Thymus (tissue), 11 donors: Measurements from ENCODE around the gene SLX9. TPM values are rescaled to one million over a fixed set of nuclear protein-coding genes. Genes with fewer than 3 reads are reported as not detected.

ENCODE experiments used
- DNase-seq, 9 donors: peaks; one replicate each; pipeline ENCODE4 v3.0.0-alpha.2; 2013; ENCODE audit warnings: low spot score in 9 of 9, low read depth in 6 of 9, missing footprints in 1 of 9
- H3K27ac ChIP-seq, 2 donors: one replicate each; pipeline ENCODE4 v1.5.1; 2013; ENCODE audit warnings: control low read depth in 1 of 2, low read depth in 1 of 2, low read length in 1 of 2, mild to moderate bottlenecking in 1 of 2, moderate library complexity in 1 of 2
- H3K27me3 ChIP-seq, 2 donors: one replicate each; pipeline ENCODE4 v1.5.1; 2013; ENCODE audit warnings: low read length in 1 of 2; ENCODE audit not compliant: control insufficient read depth in 2 of 2, insufficient read depth in 1 of 2
- H3K36me3 ChIP-seq, 2 donors: one replicate each; pipeline ENCODE4 v1.5.1; 2013; ENCODE audit warnings: low read length in 1 of 2, mild to moderate bottlenecking in 1 of 2, moderate library complexity in 1 of 2; ENCODE audit not compliant: control insufficient read depth in 2 of 2, insufficient read depth in 2 of 2
- H3K4me1 ChIP-seq, 2 donors: one replicate each; pipeline ENCODE4 v1.5.1; 2013; ENCODE audit warnings: low read length in 2 of 2; ENCODE audit not compliant: control insufficient read depth in 2 of 2, insufficient read depth in 2 of 2
- H3K4me3 ChIP-seq, 2 donors: one replicate each; pipeline ENCODE4 v1.5.1; 2013; ENCODE audit warnings: low read length in 2 of 2, control low read depth in 1 of 2, mild to moderate bottlenecking in 1 of 2
- H3K9me3 ChIP-seq, 2 donors: one replicate each; pipeline ENCODE4 v1.5.1; 2013; ENCODE audit warnings: low read length in 1 of 2, mild to moderate bottlenecking in 1 of 2; ENCODE audit not compliant: control insufficient read depth in 2 of 2, insufficient read depth in 1 of 2
- WGBS: extraction: QIAGEN DNeasy Blood & Tissue Kit; methylation state at CpG from one replicate; pipeline ENCODE4 v1.1.7; 2013; 5-methylcytosine and 5-hydroxymethylcytosine counted together
- polyA plus RNA-seq: library from polyadenylated mRNA; stranded (reverse); fragments of 200-250 nt; gene quantifications from one replicate; pipeline ENCODE4 v1.2.3, GENCODE V29; 2013
- total RNA-seq: library from RNA; stranded (reverse); fragments of 120-200 nt; gene quantifications from one replicate; pipeline ENCODE4 v1.2.4, GENCODE V29; 2013
- donor health status: healthy.

The SLX9 gene
- total and polyA plus RNA-seq, 2 donors, result 28.4 to 29.0 TPM

- H3K27ac ChIP-seq, result no peak overlapping the region
- no peak for DNase-seq
- H3K4me3 ChIP-seq, result peak overlapping the region in 1 of 2 donors; percentile 72
- no peaks in the 10 kb centered on the region for H3K27me3 ChIP-seq
- WGBS, result 80% methylated on average over 13 of the region's 13 CpGs
- no peaks in the 10 kb centered on the region for H3K9me3 ChIP-seq
- peaks cover 18 to 21% of the 10 kb centered on the region in 2 donors for H3K36me3 ChIP-seq
- peaks cover 24 to 78% of the 10 kb centered on the region in 2 donors for H3K4me1 ChIP-seq
Measured at GRCh38 chr21:44918581-44919033, 21.2 kb upstream of the SLX9 start.

GRCh38 chr21:44919111-44919912 is 20.5 kb upstream of the SLX9 start:
- peak overlapping the region; percentile 30 to 75 for H3K27ac ChIP-seq
- no peak for DNase-seq
- H3K36me3 ChIP-seq, result peaks cover 18 to 21% of the 10 kb centered on the region in 2 donors
- H3K4me1 ChIP-seq, result peaks cover 17 to 76% of the 10 kb centered on the region in 2 donors
- peak overlapping the region; percentile 72 to 74 for H3K4me3 ChIP-seq
- no peaks in the 10 kb centered on the region for H3K27me3 ChIP-seq
- H3K9me3 ChIP-seq, result no peaks in the 10 kb centered on the region
- WGBS, result 69% methylated on average over 22 of the region's 26 CpGs

- Histone ChIP-seq H3K4me1 (peaks cover 17 to 74% of the 10 kb centered on the region in 2 donors), H3K36me3 (peaks cover 16 to 21% of the 10 kb centered on the region in 2 donors), H3K27ac (peak overlapping the region; percentile 39 to 77), H3K4me3 (peak overlapping the region; percentile 72 to 74), H3K9me3 (no peaks in the 10 kb centered on the region), H3K27me3 (no peaks in the 10 kb centered on the region)
- 35% methylated on average over 28 of the region's 28 CpGs for WGBS
- no peak for DNase-seq
Measured at GRCh38 chr21:44919913-44920693, 19.7 kb upstream of the SLX9 start.

GRCh38 chr21:44920694-44921604 is 18.9 kb upstream of the SLX9 start, which contains the start of gene ITGB2:
Gene ITGB2, minus strand, starts transcription at chr21:44920899. Its CDS starts 10,117 bp downstream, at chr21:44910782.
- H3K36me3 ChIP-seq, result peaks cover 14 to 21% of the 10 kb centered on the region in 2 donors
- DNase-seq, result peak in 2 of 9 donors; percentile 68 to 79
- no peaks in the 10 kb centered on the region for H3K9me3 ChIP-seq
- peak within 1 kb of the TSS; percentile 72 to 74 for H3K4me3 ChIP-seq
- 43% methylated on average over 29 of the region's 29 CpGs for WGBS
- peaks cover 22 to 75% of the 10 kb centered on the region in 2 donors for H3K4me1 ChIP-seq
- H3K27ac ChIP-seq, result peak within 1 kb of the TSS; percentile 39 to 77
- H3K27me3 ChIP-seq, result no peaks in the 10 kb centered on the region

- DNase-seq, result no peak
- Histone ChIP-seq H3K27ac (no peak overlapping the region), H3K36me3 (peaks cover 14 to 20% of the 10 kb centered on the region in 2 donors), H3K4me3 (no peak overlapping the region), H3K9me3 (no peaks in the 10 kb centered on the region), H3K4me1 (peaks cover 31 to 81% of the 10 kb centered on the region in 2 donors), H3K27me3 (no peaks in the 10 kb centered on the region)
- 92% methylated on average over 5 of the region's 5 CpGs for WGBS
Measured at GRCh38 chr21:44921928-44922327, 17.9 kb upstream of the SLX9 start.

GRCh38 chr21:44923480-44924084 is 16.2 kb upstream of the SLX9 start:
- 45% methylated on average over 10 of the region's 10 CpGs for WGBS
- no peak for DNase-seq
- Histone ChIP-seq H3K4me3 (no peak overlapping the region), H3K4me1 (peaks cover 37 to 81% of the 10 kb centered on the region in 2 donors), H3K36me3 (peaks cover under 1 to 6% of the 10 kb centered on the region in 2 donors), H3K9me3 (no peaks in the 10 kb centered on the region), H3K27ac (no peak overlapping the region), H3K27me3 (no peaks in the 10 kb centered on the region)

GRCh38 chr21:44924606-44925377 is 15.0 kb upstream of the SLX9 start:
- 63% methylated on average over 10 of the region's 10 CpGs for WGBS
- H3K27ac ChIP-seq, result peak overlapping the region; percentile 68 to 90
- H3K9me3 ChIP-seq, result peaks cover 0 to 3% of the 10 kb centered on the region in 2 donors
- no peak for DNase-seq
- peaks cover 0 to 2% of the 10 kb centered on the region in 2 donors for H3K27me3 ChIP-seq
- H3K4me1 ChIP-seq, result peaks cover 38 to 80% of the 10 kb centered on the region in 2 donors
- H3K36me3 ChIP-seq, result no peaks in the 10 kb centered on the region
- no peak overlapping the region for H3K4me3 ChIP-seq
